Measurements from ENCODE around the gene ZNF599. TPM values are rescaled to one million over a fixed set of nuclear protein-coding genes. Genes with fewer than 3 reads are reported as not detected.

ZNF599 gene
- total and polyA plus RNA-seq, 2 of the 13 experiments (the other 11 are each of a cell fraction or from before 2014, with no cell fraction given): 5.8 to 7.3 TPM

GRCh38 chr19:34806976-34807860 lies 34.2 kb upstream of the ZNF599 start (continued):
- TF ChIP-seq PBX2 (CRISPR knock-in tag; IDR thresholded peaks at IDR 0.05) (peak; percentile 82), GABPA (IDR thresholded peaks at IDR 0.05; ENCODE audit: low read depth, low read length) (no peak), GABPA (CRISPR knock-in tag; IDR thresholded peaks at IDR 0.05; ENCODE audit: low read depth) (peak; percentile 80), ZNF296 (CRISPR knock-in tag; conservative IDR thresholded peaks at IDR 0.05) (no peak), ZNF891 (CRISPR knock-in tag; IDR thresholded peaks at IDR 0.05) (no peak), HHEX (CRISPR knock-in tag; IDR thresholded peaks at IDR 0.05) (no peak), CBX1 (IDR thresholded peaks at IDR 0.05; ENCODE audit: low read depth) (no peak), SOX5 (CRISPR knock-in tag; IDR thresholded peaks at IDR 0.05; ENCODE audit: borderline replicate concordance) (no peak), ZNF598 (CRISPR knock-in tag; IDR thresholded peaks at IDR 0.05; ENCODE audit: borderline replicate concordance) (no peak), ZNF710 (CRISPR knock-in tag; IDR thresholded peaks at IDR 0.05; ENCODE audit: borderline replicate concordance) (no peak), ZNF282 (IDR thresholded peaks at IDR 0.05; ENCODE audit: partially characterized antibody) (no peak), ZNF558 (CRISPR knock-in tag; IDR thresholded peaks at IDR 0.05; ENCODE audit: borderline replicate concordance) (no peak), ZNF580 (CRISPR knock-in tag; IDR thresholded peaks at IDR 0.05; ENCODE audit: borderline replicate concordance, low read depth) (no peak), BCL6 (CRISPR knock-in tag; IDR thresholded peaks at IDR 0.05) (no peak), ARID2 (CRISPR knock-in tag; IDR thresholded peaks at IDR 0.05; ENCODE audit: borderline replicate concordance) (no peak), PRDM4 (CRISPR knock-in tag; IDR thresholded peaks at IDR 0.05; ENCODE audit: borderline replicate concordance) (no peak), ZKSCAN1 (IDR thresholded peaks at IDR 0.05; ENCODE audit: low read length) (no peak), YEATS2 (CRISPR knock-in tag; IDR thresholded peaks at IDR 0.05; ENCODE audit: borderline replicate concordance) (no peak), FLYWCH1 (CRISPR knock-in tag; IDR thresholded peaks at IDR 0.05) (no peak), ZNF672 (CRISPR knock-in tag; IDR thresholded peaks at IDR 0.05) (no peak), ZNF549 (CRISPR knock-in tag; IDR thresholded peaks at IDR 0.05) (no peak)

All from HepG2 (cell line).